HG02840 (cell line): Measurements from ENCODE around the gene OR6M1.

Source experiments
- ATAC-seq: cut with Tn5 transposase; IDR thresholded peaks from one replicate; pipeline ENCODE4 v1.9.1; 2021; ENCODE audit warnings: mild to moderate bottlenecking, moderate library complexity, moderate number of reproducible peaks; ENCODE audit not compliant: unreplicated experiment, low FRiP score

Gene OR6M1

GRCh38 chr11:123778511-123778910 is 27.6 kb downstream of the OR6M1 start:
- ATAC-seq = no peak

- no peak for ATAC-seq
Measured at GRCh38 chr11:123775715-123776549, 30.2 kb downstream of the OR6M1 start.

DNA sequence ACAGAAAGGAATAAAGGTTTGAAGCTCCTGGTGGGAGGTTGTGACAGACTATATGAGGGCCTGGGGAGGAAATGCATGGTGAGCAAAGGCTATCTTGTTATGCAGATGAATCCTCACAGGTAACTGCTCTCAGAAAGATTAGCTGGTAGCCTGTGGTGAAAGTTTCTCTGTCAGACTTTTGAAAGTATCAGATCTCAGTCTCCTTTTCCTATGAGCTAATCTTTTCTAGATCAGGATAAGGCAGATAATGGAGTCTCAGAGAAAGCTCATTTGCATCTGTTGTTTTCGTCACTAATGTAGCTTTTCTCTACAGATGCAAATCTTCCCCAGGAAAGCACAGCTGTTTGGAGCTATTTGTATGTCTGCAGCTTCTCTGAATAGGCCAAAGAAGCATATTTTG is 30.9 kb downstream of the OR6M1 start:
- no peak for ATAC-seq

DNA sequence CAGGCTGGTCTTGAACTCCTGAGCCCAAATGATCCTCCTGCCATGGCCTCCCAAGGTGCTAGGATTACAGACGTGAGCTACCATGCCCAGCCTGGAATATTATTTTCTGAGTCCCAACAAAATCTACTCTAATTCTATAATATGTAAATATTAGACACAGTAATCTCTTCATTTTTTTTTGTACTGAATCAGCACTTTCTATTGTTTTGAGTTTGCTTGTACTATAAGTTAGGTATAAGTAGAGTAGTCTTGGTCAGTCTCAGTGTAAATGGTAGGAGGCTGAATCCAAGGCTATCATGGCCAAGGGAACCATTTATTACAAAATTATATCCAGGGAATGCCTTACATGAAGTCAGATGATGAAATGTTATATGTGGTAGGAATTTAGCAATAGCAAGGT is 32.2 kb downstream of the OR6M1 start:
- ATAC-seq = no peak

- ATAC-seq = no peak
Measured at GRCh38 chr11:123773026-123773425, 33.1 kb downstream of the OR6M1 start.

- ATAC-seq = no peak
Measured at GRCh38 chr11:123771664-123772063, 34.5 kb downstream of the OR6M1 start.

- no peak for ATAC-seq
Measured at GRCh38 chr11:123770712-123771111, 35.4 kb downstream of the OR6M1 start.

- ATAC-seq = no peak
Measured at GRCh38 chr11:123765601-123766000, 40.5 kb downstream of the OR6M1 start.

- ATAC-seq = no peak
Measured at GRCh38 chr11:123762422-123762821, 43.7 kb downstream of the OR6M1 start.

GRCh38 chr11:123760894-123761293 is 45.3 kb downstream of the OR6M1 start:
- ATAC-seq = no peak

GRCh38 chr11:123757976-123758375 is 48.2 kb downstream of the OR6M1 start:
- no peak for ATAC-seq

- no peak for ATAC-seq
Measured at GRCh38 chr11:123755813-123756212, 50.3 kb downstream of the OR6M1 start.
